HG02610 (cell line): Measurements from ENCODE around the gene TMEM178B.
"Not testable (repeated sequence)": the region's sequence is repeated elsewhere in the genome, so short reads cannot be mapped to it uniquely, and the experiment has no call there.

Source experiments
- ATAC-seq: cut with Tn5 transposase; IDR thresholded peaks from one replicate; pipeline ENCODE4 v1.9.1; 2021; ENCODE audit warnings: mild to moderate bottlenecking, moderate library complexity; ENCODE audit not compliant: unreplicated experiment

The TMEM178B gene

GRCh38 chr7:141074162-141074991 lies 513 bp downstream of the TMEM178B start:
- ATAC-seq: no peak

GRCh38 chr7:141074997-141075396 lies 1.1 kb downstream of the TMEM178B start:
- no peak for ATAC-seq

DNA sequence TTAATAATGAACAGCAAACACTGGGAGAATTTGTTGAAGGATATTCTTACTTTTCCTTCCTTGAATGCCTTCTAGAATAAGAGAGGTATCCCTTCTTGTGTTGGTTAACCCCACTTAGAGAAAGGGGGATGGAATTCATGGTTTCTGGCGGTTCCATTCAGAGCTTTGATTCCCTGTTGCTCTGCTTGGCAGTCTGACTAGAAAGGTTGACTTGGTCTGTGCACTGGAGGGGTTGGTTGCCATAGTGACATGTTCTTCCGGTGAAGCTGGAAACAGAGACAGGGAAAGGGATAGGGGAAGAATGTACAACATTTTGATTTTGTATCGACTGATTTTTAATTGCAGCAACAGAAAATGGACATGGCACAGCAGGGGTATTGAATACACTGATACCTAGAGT lies 2.5 kb downstream of the TMEM178B start:
- ATAC-seq: no peak

DNA sequence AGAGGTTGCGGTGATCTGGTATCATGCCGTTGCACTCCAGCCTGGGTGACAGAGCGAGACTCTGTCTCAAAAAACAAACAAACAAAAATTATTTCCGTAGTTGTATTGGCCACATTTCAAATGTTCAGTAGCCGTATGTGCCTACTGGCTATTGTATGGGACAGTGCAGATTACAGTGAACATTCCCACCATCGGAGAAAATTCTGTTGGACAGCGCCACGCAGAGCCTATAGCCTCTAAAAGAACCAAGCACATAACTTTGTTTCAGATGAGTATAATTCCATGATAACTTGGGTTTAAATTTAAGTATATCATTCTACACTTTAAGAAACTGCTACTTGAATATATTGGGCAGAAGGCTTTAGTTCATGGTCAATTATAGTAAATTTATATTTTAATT lies 5.4 kb downstream of the TMEM178B start:
- no peak for ATAC-seq

GRCh38 chr7:141089490-141089889 lies 15.6 kb downstream of the TMEM178B start:
- not testable (repeated sequence) for ATAC-seq

DNA sequence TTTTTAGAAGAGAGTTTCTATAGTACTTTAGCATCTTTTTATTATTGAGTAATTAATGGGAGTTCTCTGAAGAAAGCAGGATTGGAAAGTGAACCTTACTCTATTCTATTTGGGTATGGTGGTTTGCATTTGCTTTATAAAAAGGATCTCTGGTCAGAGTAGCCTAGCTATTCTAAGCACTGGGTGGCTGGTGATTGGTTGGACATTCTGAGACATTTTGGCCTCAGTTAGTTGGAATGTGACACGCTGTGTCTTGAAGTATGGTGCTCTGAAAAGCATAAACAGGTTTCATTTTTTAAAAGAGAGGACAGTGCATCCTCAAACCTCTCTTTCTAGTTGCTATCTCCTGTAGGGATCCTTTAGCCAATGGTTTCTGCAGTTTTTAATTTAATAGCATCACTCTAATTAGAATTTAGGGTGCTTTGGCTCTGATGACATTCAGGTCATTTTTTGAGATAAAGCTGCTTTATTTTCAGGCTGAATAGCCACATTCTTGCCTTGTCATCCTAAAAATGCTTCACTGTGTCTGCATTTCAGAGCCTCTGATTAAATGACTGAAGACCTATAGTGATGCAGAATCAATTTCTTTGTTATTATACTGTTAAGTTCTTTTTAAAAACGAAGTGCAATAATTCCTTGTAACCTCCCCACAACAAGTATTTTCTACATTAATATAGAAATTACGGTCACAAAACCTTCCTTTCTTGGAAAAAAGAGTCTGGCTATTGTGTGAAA lies 20.6 kb downstream of the TMEM178B start:
- ATAC-seq: no peak

DNA sequence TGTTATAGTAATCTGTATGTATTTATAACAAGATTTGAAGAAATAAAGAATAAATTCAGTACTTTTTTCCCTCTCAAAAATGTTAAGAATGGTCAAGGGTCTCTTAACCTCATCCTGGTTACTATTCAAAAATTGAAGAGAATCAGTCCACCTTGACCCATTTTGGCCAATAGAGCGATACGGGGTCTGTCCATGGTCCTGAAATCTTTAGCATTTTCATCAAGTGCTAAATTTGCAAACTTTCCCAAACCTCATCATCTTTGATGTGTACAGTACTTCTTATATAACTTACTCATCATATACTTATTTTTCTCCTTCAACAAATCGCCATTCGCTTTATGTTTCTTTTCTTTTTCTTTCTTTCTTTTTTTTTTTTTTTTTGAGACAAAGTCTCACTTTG lies 23.6 kb downstream of the TMEM178B start:
- no peak for ATAC-seq

DNA sequence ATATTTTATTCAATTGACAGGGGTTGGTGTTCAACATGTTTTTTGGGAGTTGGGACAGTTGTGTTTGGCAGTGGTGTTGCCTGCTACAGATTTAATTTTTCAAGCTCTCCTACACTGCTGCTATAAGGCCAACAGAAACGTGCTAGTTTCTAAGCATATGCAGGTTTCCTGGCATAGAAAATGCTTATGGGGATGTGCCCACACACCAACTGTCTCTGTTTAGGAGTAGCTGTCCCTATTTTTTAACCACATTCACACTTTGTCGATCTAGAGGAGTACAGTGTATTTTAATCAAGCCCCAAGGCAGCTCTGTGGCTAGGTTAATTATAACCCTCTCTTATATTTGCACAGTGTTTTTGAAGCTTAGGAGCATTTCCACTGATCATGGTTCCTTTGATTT lies 28.6 kb downstream of the TMEM178B start:
- ATAC-seq: no peak

- no peak for ATAC-seq
Observed at GRCh38 chr7:141103847-141104429, 30.1 kb downstream of the TMEM178B start.

GRCh38 chr7:141113131-141113530 lies 39.3 kb downstream of the TMEM178B start:
- ATAC-seq: no peak

DNA sequence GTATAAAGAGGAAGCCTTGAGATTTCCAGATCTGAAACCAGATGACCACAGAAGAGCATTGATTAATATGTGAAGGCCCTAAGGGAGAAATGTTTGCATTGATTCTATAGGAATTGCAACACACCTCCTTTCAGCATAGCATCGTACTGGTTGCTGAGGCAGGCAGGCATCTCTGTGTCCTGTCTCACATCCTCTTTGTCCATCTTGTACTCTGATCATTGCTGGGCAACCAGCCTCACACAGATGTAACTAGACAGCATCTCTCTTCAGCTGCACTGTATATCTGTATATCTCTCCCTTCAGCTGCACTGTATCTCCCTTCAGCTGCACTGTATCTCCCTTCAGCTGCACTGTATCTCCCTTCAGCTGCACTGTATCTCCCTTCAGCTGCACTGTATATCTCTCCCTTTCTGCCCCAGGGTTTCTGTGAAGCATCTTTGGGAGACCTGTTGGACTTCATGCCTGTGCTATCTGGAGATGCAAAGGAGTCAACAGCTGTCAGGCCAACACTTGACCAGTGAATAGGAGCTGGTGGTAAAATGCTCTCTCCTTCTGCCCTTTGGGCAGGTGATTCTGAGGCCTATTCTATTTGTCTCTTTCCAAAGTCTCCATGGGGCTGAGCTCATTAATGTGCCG lies 40.3 kb downstream of the TMEM178B start:
- ATAC-seq: no peak

GRCh38 chr7:141115965-141116364 lies 42.1 kb downstream of the TMEM178B start:
- no peak for ATAC-seq

- not testable (repeated sequence) for ATAC-seq
Observed at GRCh38 chr7:141116661-141117060, 42.8 kb downstream of the TMEM178B start.

DNA sequence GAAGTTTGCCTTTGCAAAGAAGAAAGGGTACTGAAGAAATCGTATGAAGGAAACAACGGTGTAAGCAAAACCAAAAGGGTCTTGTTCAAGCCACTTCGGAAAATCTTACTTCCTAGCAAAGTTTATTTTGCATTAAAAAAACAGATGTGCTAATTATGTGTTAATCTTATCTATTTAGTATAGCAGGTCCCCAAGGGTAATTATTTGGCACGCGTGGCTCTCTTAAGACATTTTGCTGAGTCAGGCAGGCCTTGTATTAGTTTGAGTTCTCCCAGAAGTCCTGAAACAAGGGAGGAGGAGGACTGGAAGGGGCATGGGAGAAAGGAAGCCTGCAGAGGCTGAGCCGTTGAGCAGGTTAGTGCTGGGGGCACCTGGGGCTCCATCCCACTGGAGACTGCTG lies 44.9 kb downstream of the TMEM178B start:
- ATAC-seq: no peak

DNA sequence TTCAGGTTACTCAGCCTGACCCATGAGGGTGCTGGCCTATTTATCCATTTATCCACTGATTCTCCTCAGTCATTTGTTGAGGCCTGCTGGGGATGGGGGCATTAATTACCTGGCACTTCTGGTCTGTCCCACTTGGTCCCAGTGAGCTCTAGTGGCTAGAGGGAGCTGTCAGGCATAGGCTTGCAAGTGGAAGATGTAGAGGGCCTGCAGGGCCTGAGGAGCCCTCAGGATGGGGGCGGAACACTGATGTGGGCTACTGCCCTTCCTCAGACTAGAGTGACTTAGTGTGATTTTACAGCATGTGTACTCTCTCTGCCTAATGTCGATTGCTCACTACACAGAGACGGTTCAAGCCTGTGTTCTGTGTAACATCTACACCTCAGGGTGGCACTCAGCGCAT lies 45.3 kb downstream of the TMEM178B start:
- no peak for ATAC-seq

DNA sequence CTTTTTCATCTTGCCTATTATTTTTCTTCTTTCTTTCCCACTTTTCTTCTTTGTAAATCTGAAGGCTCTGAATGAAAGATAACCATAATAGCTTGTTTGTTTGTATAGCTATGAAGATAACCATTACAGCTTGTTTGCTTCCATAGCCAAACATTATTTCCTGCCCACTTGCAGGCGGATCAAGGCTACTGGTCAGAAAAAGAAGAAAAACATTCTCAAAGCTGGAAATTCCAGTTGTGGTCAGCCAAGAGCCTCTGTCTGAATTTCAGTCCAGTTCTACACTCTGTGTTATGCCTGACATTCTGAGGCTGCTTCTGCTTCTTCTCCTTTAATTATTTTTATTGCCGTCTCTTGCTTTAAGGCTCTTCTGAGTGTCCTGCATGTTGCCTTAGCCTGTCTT lies 48.9 kb downstream of the TMEM178B start:
- ATAC-seq: no peak

DNA sequence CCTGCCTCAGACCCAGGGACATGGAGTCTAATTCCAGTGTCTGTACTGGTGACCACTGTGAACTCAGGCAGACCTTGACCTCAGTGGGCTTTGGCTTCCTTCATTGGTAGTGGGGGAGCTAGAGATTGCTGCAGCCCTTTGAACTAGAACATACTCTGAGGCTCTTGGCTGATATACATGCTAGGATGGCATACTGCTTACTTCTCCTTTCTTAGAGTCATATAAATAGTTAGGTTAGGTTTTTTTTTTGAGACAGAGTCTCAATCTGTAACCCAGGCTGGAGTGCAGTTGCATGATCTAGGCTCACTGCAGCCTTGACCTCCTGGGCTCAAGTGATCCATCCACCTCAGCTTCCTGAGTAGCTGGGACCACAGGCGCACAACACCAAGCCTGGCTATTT lies 49.7 kb downstream of the TMEM178B start:
- no peak for ATAC-seq

- ATAC-seq: no peak
Observed at GRCh38 chr7:141126107-141126506, 52.2 kb downstream of the TMEM178B start.

DNA sequence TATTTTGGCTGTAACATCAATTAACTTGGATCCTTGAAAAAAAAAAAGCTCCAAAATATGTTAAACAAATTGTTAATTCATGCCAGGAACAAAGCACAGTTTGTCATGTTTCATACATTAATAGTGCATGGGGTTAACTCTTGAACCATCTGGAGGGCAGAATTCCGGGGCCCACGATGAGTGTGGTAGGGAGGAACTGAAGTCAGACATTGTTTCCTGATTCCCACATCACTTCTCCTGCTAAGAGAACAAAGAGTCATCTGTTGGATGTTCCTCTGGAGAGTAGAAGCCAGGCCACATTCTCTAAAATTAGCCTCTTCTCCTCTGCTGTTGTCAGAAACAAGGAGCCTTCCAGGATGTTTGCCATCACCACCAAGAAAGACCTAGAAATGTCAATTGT lies 54.6 kb downstream of the TMEM178B start:
- no peak for ATAC-seq

GRCh38 chr7:141128931-141129330 lies 55.1 kb downstream of the TMEM178B start:
- no peak for ATAC-seq

GRCh38 chr7:141132671-141133070 lies 58.8 kb downstream of the TMEM178B start:
- ATAC-seq: no peak
